Glutamatergic neuron (in vitro differentiated cells): ENCODE data around the gene PALLD. TPM values are rescaled to one million over a fixed set of nuclear protein-coding genes. Genes with fewer than 3 reads are reported as not detected.

Experiments used
- DNase-seq: peaks from one replicate; pipeline ENCODE4 v3.0.0; 2022
- H3K27ac Mint-ChIP-seq: one replicate; pipeline ENCODE4 v1.8.0; 2020; ENCODE audit warnings: mild to moderate bottlenecking, mixed read lengths, inconsistent platforms; ENCODE audit not compliant: unreplicated experiment
- H3K27me3 Mint-ChIP-seq: one replicate; pipeline ENCODE4 v1.8.0; 2020; ENCODE audit warnings: mild to moderate bottlenecking, moderate library complexity, mixed read lengths, inconsistent platforms; ENCODE audit not compliant: unreplicated experiment
- H3K36me3 Mint-ChIP-seq: one replicate; pipeline ENCODE4 v1.8.0; 2020; ENCODE audit warnings: mild to moderate bottlenecking, mixed read lengths, inconsistent platforms; ENCODE audit not compliant: unreplicated experiment
- H3K4me1 Mint-ChIP-seq: one replicate; pipeline ENCODE4 v1.8.0; 2020; ENCODE audit warnings: mild to moderate bottlenecking, low read depth, mixed read lengths, inconsistent platforms; ENCODE audit not compliant: unreplicated experiment
- H3K4me3 Mint-ChIP-seq: one replicate; pipeline ENCODE4 v1.8.0; 2020; ENCODE audit warnings: mild to moderate bottlenecking, mixed read lengths, inconsistent platforms; ENCODE audit not compliant: unreplicated experiment
- H3K9me3 Mint-ChIP-seq: one replicate; pipeline ENCODE4 v1.8.0; 2020; ENCODE audit warnings: mild to moderate bottlenecking, moderate library complexity, mixed read lengths, inconsistent platforms; ENCODE audit not compliant: unreplicated experiment
- total RNA-seq: library from RNA; stranded (reverse); fragmentation: NEBNext Ultra II Directional; extraction: Animal tissue kit (Norgen Biotek cat#: 25700); gene quantifications from one replicate; pipeline ENCODE4 v1.2.1, GENCODE V29; 2021; ENCODE audit not compliant: unreplicated experiment
- TF ChIP-seq, protein P1 (sequence below): fragments of 200-600 bp; sonication (generic); IDR thresholded peaks from one replicate; pipeline ENCODE4 v1.5.0; 2021; ENCODE audit not compliant: partially characterized antibody, unreplicated experiment

The PALLD gene
- total RNA-seq, 1 donor from 2014 or later, result 37.5 TPM

DNA sequence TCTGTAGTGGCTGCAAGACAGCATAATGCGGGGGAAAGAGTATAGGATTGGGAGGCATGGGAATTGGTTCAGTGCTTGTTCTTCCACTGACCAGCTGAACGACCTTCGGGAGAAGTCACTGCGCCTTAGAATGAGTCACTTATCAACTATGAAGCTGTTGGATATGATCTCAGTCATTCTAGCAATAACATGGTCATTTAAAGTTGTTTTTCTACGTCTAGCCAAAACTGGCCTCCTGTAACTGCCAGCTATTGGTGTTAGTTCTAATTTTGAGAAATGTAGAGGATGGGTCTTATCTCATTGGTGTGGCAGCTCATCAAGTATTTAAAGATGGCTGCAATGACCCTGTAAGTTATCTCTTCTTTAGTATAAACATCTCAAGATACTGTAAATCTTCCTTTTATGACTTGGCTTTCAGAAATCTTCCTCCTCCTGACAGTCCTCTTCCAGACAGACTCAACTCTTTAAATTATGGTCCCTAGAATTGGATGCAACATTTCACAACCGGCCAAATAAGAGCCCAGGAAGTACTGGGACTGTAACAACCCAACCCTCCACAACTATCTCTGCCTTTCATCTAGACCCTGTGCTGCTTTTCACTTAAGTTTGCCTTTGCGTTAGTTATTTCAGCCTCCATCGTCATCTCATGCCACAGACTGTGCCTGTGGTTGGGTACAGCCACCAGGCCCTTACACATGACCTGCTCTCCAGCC is 269.9 kb downstream of the PALLD start:
- Mint-ChIP-seq H3K36me3 (no peaks in the 10 kb centered on the region), H3K4me3 (no peak overlapping the region), H3K9me3 (no peaks in the 10 kb centered on the region), H3K27me3 (no peaks in the 10 kb centered on the region), H3K27ac (no peak overlapping the region), H3K4me1 (no peaks in the 10 kb centered on the region)
- DNase-seq, result no peak
- TF ChIP-seq, protein P1, sequence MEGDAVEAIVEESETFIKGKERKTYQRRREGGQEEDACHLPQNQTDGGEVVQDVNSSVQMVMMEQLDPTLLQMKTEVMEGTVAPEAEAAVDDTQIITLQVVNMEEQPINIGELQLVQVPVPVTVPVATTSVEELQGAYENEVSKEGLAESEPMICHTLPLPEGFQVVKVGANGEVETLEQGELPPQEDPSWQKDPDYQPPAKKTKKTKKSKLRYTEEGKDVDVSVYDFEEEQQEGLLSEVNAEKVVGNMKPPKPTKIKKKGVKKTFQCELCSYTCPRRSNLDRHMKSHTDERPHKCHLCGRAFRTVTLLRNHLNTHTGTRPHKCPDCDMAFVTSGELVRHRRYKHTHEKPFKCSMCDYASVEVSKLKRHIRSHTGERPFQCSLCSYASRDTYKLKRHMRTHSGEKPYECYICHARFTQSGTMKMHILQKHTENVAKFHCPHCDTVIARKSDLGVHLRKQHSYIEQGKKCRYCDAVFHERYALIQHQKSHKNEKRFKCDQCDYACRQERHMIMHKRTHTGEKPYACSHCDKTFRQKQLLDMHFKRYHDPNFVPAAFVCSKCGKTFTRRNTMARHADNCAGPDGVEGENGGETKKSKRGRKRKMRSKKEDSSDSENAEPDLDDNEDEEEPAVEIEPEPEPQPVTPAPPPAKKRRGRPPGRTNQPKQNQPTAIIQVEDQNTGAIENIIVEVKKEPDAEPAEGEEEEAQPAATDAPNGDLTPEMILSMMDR, result no peak

DNA sequence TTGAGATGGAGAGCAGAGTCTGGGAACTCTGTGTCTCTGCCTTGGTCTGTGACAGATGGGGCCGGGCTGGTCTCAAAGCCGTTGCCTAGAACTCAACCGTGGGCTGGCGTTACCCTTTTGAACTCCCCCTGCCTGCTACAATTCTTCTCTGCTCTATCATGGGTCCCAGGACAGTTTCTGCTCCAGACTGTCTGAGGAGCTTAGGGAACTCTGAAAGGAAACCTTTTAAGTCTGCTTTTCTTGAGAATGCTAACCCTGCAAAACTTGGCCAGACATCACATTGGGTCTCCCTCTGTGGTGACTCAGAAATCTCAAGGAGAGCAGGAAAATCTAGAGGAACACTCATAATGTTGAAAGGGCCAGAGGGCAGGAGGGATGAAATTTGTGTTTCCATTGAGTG is 272.6 kb downstream of the PALLD start:
- H3K9me3 Mint-ChIP-seq, result peaks cover 4% of the 10 kb centered on the region
- DNase-seq, result no peak
- H3K4me3 Mint-ChIP-seq, result no peak overlapping the region
- H3K27me3 Mint-ChIP-seq, result no peaks in the 10 kb centered on the region
- H3K36me3 Mint-ChIP-seq, result no peaks in the 10 kb centered on the region
- H3K27ac Mint-ChIP-seq, result no peak overlapping the region
- TF ChIP-seq, protein P1, result no peak
- H3K4me1 Mint-ChIP-seq, result no peaks in the 10 kb centered on the region

DNA sequence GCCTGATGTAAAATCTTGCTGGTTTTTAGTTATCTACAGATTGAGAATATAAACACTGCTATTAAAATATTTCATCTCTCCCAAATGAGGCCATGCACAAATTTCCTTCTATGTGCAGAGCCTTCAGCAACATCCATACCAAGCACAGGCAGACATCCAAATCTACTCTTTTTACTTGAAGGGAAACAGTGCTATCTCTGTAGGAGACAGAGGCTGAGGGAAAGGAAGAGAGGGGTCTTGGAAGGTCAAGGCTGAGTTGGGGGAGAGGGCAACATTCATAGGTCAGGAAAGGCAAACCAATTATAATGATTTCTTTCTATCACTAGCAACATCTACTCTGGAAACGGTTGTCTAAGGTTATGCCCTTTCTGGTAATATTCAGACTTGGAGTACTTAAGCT is 273.0 kb downstream of the PALLD start:
- Mint-ChIP-seq H3K9me3 (peaks cover 5% of the 10 kb centered on the region), H3K27ac (no peak overlapping the region), H3K4me1 (no peaks in the 10 kb centered on the region), H3K4me3 (no peak overlapping the region), H3K27me3 (no peaks in the 10 kb centered on the region), H3K36me3 (no peaks in the 10 kb centered on the region)
- DNase-seq, result no peak
- TF ChIP-seq, protein P1, result no peak

DNA sequence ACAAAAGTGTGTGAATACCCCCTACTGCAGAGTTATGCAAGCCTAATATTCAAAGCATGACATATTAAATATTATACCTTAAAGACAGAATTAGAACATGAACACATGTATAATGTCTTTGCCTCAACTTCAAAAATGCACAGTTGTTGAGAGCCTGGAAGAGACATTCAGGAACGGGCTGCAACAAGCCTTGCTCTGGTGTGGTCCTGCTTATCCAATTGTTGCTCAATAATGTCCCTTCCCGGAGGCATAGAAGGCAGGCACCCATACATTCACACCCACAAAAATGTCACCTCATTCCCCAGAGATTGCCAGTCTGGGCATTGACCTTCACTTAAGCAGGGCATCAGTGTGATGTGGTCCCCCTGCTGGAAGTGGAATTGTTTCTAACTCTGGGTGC is 274.4 kb downstream of the PALLD start:
- Mint-ChIP-seq H3K36me3 (no peaks in the 10 kb centered on the region), H3K9me3 (peaks cover 5% of the 10 kb centered on the region), H3K4me1 (no peaks in the 10 kb centered on the region), H3K27ac (no peak overlapping the region), H3K4me3 (no peak overlapping the region), H3K27me3 (no peaks in the 10 kb centered on the region)
- TF ChIP-seq, protein P1, result no peak
- DNase-seq, result no peak

DNA sequence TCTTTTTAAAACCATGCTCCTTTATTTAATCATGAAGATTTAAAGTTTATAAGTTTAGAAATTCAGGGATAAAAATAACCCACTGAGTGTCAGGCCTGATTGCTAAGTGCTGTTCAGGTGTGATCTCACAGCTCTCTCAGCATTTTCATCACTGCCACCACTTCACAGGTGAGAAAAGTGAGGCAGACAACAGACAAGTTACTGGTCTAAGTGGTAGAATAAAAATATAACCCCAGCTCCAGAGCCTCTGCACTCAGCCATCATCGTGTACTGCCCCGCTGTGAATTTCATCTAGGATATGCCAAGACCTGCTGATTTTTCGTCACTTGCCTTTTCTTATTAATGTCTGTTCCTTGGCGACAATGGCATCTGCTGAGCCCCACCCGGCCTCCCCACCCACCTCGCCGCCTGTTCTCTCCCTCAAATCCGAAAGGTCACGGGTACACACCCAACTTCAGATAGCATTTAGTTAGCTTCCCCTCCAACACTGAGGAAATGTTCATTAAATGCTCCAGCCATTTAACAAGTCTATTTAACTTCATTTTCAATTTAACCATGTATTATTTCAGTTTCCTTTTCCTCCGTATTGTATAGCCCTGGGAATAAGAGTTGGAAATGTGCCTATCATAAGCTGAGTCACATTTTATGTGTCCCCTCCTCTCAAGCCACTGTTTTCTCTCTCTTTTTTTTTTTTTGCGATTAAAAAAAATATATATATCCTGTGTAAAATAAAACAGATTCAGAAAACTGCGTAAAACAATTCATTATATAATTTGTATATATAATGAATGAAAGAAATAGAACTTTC is 276.7 kb downstream of the PALLD start:
- H3K4me3 Mint-ChIP-seq, result no peak overlapping the region
- H3K4me1 Mint-ChIP-seq, result no peaks in the 10 kb centered on the region
- TF ChIP-seq, protein P1, result no peak
- no peak for DNase-seq
- H3K27me3 Mint-ChIP-seq, result no peaks in the 10 kb centered on the region
- no peak overlapping the region for H3K27ac Mint-ChIP-seq
- peaks cover 5% of the 10 kb centered on the region for H3K9me3 Mint-ChIP-seq
- H3K36me3 Mint-ChIP-seq, result peaks cover 10% of the 10 kb centered on the region
